Tibial nerve (tissue), 4 donors: Measurements from ENCODE around the gene WNT11. TPM values are rescaled to one million over a fixed set of nuclear protein-coding genes. Genes with fewer than 3 reads are reported as not detected.

Experiments used
- DNase-seq, 2 donors: peaks; one replicate each; pipeline ENCODE4 v3.0.0-alpha.2; 2019; ENCODE audit warnings: low spot score in 2 of 2
- H3K27ac ChIP-seq, 4 donors: fragments of 200-600 bp; sonication (generic) in 3 of 4; one replicate each; pipeline ENCODE4 v1.5.1; 2017 to 2019; ENCODE audit warnings: mild to moderate bottlenecking in 1 of 4
- H3K27me3 ChIP-seq, 2 donors: fragments of 200-600 bp; sonication (generic) in 1 of 2; one replicate each; pipeline versions ENCODE4 v1.5.1 to v1.6.0; 2017 to 2019
- H3K36me3 ChIP-seq, 3 donors: fragments of 200-600 bp; sonication (generic); one replicate each; pipeline ENCODE4 v1.5.1; 2018 to 2019
- H3K4me1 ChIP-seq, 4 donors: fragments of 200-600 bp; sonication (generic) in 3 of 4; one replicate each; pipeline ENCODE4 v1.5.1; 2017 to 2019
- H3K4me3 ChIP-seq, 4 donors: fragments of 200-600 bp; sonication (generic) in 3 of 4; one replicate each; pipeline ENCODE4 v1.5.1; 2017 to 2019; ENCODE audit warnings: mild to moderate bottlenecking in 1 of 4, moderate library complexity in 1 of 4
- H3K9me3 ChIP-seq, 4 donors: fragments of 200-600 bp; sonication (generic) in 3 of 4; one replicate each; pipeline ENCODE4 v1.5.1; 2017 to 2019
- CTCF ChIP-seq, 5 experiments: fragments of 200-600 bp in 3 of 5; fragments of 450-650 bp in 2 of 5; sonication (generic) in 3 of 5; IDR thresholded peaks; one replicate each; pipeline ENCODE4 v1.5.1; 2016 to 2019; ENCODE audit warnings: antibody characterized with exemption in 5 of 5, mild to moderate bottlenecking in 3 of 5, moderate library complexity in 2 of 5
- EP300 ChIP-seq, 2 donors: sonication (generic); formaldehyde crosslinking; IDR thresholded peaks; one replicate each; pipeline ENCODE4 v1.6.1; 2017; ENCODE audit warnings: antibody characterized with exemption in 2 of 2, mild to moderate bottlenecking in 1 of 2
- POLR2A ChIP-seq, 2 donors: fragments of 450-650 bp; IDR thresholded peaks; one replicate each; pipeline ENCODE4 v1.6.1; 2017; ENCODE audit warnings: antibody characterized with exemption in 2 of 2, mild to moderate bottlenecking in 2 of 2, moderate library complexity in 2 of 2
- WGBS, 2 donors: methylation state at CpG; one replicate each; pipeline ENCODE4 v1.1.5; 2018; 5-methylcytosine and 5-hydroxymethylcytosine counted together
- total RNA-seq, 4 donors: library from RNA; depleted of rRNA; stranded (reverse); fragments of >200 nt; gene quantifications; one replicate each; pipeline ENCODE4 v1.1.0, GENCODE V29; 2016

The WNT11 gene
- total RNA-seq, 4 donors from 2014 or later = 14.2 to 65.7 (median 27.5) TPM

- no peak overlapping the region for H3K27ac ChIP-seq
- 42 to 59% methylated on average over 3 to 4 of the region's 4 CpGs for WGBS, 2 donors
- no peaks in the 10 kb centered on the region for H3K9me3 ChIP-seq
- no peaks in the 10 kb centered on the region for H3K36me3 ChIP-seq
- H3K27me3 ChIP-seq = no peaks in the 10 kb centered on the region
- H3K4me1 ChIP-seq = no peaks in the 10 kb centered on the region
- no peak overlapping the region for H3K4me3 ChIP-seq
- no peak for TF ChIP-seq EP300 (IDR thresholded peaks at IDR 0.05)
- TF ChIP-seq POLR2A (IDR thresholded peaks at IDR 0.05) = no peak
- TF ChIP-seq CTCF (IDR thresholded peaks at IDR 0.05) = no peak
- no peak for DNase-seq
Measured at GRCh38 chr11:76175783-76176182, 30.5 kb downstream of the WNT11 start.

- DNase-seq = no peak
- Histone ChIP-seq H3K27ac (no peak overlapping the region), H3K36me3 (no peaks in the 10 kb centered on the region), H3K27me3 (no peaks in the 10 kb centered on the region), H3K4me1 (no peaks in the 10 kb centered on the region), H3K9me3 (no peaks in the 10 kb centered on the region), H3K4me3 (no peak overlapping the region)
- TF ChIP-seq EP300 (IDR thresholded peaks at IDR 0.05) (no peak), CTCF (IDR thresholded peaks at IDR 0.05) (no peak), POLR2A (IDR thresholded peaks at IDR 0.05) (no peak)
- 91 to 96% methylated on average over 5 of the region's 5 CpGs for WGBS, 2 donors
Measured at GRCh38 chr11:76174330-76174729, 32.0 kb downstream of the WNT11 start.

DNA sequence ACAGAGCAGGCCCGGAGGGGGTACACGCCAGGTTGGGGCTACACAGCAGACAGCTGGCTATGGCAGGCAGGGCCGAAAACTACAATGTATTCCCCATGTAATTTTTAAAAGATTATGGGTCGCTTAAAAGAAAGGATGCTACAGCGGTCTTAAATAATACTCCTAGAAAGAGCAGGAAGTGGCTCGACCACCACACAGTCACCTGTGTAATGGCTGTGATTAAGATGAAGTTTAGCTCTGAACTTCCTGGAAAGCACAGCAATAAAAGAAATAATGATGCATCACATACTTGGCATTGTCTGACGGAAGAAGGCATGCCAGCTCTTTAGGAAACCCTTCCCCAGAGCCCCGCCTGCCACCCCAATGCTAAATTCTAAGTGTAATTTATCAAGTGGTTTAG is 32.6 kb downstream of the WNT11 start:
- Histone ChIP-seq H3K9me3 (no peaks in the 10 kb centered on the region), H3K4me1 (no peaks in the 10 kb centered on the region), H3K27me3 (no peaks in the 10 kb centered on the region), H3K4me3 (no peak overlapping the region), H3K27ac (no peak overlapping the region), H3K36me3 (no peaks in the 10 kb centered on the region)
- DNase-seq = no peak
- 88 to 91% methylated on average over 8 of the region's 8 CpGs for WGBS, 2 donors
- TF ChIP-seq EP300 (IDR thresholded peaks at IDR 0.05) (no peak), POLR2A (IDR thresholded peaks at IDR 0.05) (no peak), CTCF (IDR thresholded peaks at IDR 0.05) (no peak)

- WGBS, 2 donors = 72 to 76% methylated on average over 8 to 13 of the region's 13 CpGs
- Histone ChIP-seq H3K9me3 (no peaks in the 10 kb centered on the region), H3K27me3 (no peaks in the 10 kb centered on the region), H3K4me1 (no peaks in the 10 kb centered on the region), H3K27ac (no peak overlapping the region), H3K4me3 (no peak overlapping the region), H3K36me3 (no peaks in the 10 kb centered on the region)
- DNase-seq = no peak
- TF ChIP-seq CTCF (IDR thresholded peaks at IDR 0.05) (no peak), EP300 (IDR thresholded peaks at IDR 0.05) (no peak)
Measured at GRCh38 chr11:76172583-76172982, 33.7 kb downstream of the WNT11 start.

- Histone ChIP-seq H3K27me3 (no peaks in the 10 kb centered on the region), H3K4me3 (no peak overlapping the region), H3K27ac (no peak overlapping the region), H3K36me3 (no peaks in the 10 kb centered on the region), H3K4me1 (no peaks in the 10 kb centered on the region), H3K9me3 (no peaks in the 10 kb centered on the region)
- 62 to 100% methylated on average over 2 to 3 of the region's 4 CpGs for WGBS, 2 donors
- no peak for DNase-seq
- TF ChIP-seq CTCF (IDR thresholded peaks at IDR 0.05) (no peak), POLR2A (IDR thresholded peaks at IDR 0.05) (no peak), EP300 (IDR thresholded peaks at IDR 0.05) (no peak)
Measured at GRCh38 chr11:76170468-76170867, 35.8 kb downstream of the WNT11 start.
